ENCODE results near the gene GPR135. TPM values are rescaled to one million over a fixed set of nuclear protein-coding genes. Genes with fewer than 3 reads are reported as not detected.
"Not testable (repeated sequence)": the region's sequence is repeated elsewhere in the genome, so short reads cannot be mapped to it uniquely, and the experiment has no call there.

The GPR135 gene
- total RNA-seq, 2 experiments from 2014 or later, result 1.5 to 2.4 TPM

DNA sequence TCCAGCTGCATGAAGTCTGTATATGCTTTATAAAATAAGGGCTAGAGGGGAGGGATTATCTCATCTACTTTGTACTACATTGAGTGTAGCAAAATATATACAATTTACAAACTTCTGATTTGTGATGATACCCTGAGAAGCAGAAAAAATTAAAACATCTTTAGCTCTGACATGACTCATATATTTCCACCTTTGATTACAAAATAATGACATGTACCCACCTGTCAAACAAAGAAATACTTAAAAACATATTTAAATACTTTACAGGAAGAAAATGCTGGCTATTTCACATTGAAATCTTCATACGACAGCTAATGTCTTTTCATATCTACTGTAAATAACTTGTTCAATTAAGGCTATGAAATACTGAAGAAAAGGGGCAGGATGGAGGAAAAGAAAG is 3.3 kb downstream of the GPR135 start:
- POLR2A ChIA-PET, result no interaction called here
- no peaks in the 10 kb centered on the region for H3K27me3 Mint-ChIP-seq
- peaks cover 13% of the 10 kb centered on the region for H3K36me3 Mint-ChIP-seq
- H3K27ac Mint-ChIP-seq, result no peak overlapping the region
- H3K4me1 Mint-ChIP-seq, result peaks cover 9% of the 10 kb centered on the region
- no peak overlapping the region for H3K4me3 Mint-ChIP-seq
- DNase-seq (no peak), ATAC-seq (ENCODE audit: low read depth) (no peak)
- no peaks in the 10 kb centered on the region for H3K9me3 Mint-ChIP-seq

DNA sequence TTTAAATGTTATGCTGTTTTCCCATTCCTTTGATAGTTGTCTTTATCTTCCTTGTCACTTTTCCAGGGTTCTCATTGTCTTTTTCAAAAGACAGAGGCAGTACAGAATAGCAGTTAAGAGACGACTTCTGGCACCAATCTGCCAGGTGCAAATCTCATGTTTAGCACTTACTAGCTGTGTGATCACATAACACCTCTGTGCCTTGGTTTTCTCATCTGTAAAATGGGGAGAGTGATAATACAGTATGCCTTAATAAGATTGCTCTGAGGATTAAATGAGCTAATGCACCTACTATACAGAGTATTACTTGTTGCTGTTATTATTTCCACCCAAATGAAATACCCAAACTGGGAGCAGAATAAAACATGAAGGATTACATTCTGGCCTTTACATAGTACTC is 4.8 kb downstream of the GPR135 start:
- no peak for DNase-seq
- POLR2A ChIA-PET, result no interaction called here
- no peak overlapping the region for H3K4me3 Mint-ChIP-seq
- no peaks in the 10 kb centered on the region for H3K9me3 Mint-ChIP-seq
- H3K27me3 Mint-ChIP-seq, result no peaks in the 10 kb centered on the region
- peaks cover 26% of the 10 kb centered on the region for H3K36me3 Mint-ChIP-seq
- no peak overlapping the region for H3K27ac Mint-ChIP-seq
- peaks cover 6% of the 10 kb centered on the region for H3K4me1 Mint-ChIP-seq
- no peak for ATAC-seq (ENCODE audit: low read depth)

DNA sequence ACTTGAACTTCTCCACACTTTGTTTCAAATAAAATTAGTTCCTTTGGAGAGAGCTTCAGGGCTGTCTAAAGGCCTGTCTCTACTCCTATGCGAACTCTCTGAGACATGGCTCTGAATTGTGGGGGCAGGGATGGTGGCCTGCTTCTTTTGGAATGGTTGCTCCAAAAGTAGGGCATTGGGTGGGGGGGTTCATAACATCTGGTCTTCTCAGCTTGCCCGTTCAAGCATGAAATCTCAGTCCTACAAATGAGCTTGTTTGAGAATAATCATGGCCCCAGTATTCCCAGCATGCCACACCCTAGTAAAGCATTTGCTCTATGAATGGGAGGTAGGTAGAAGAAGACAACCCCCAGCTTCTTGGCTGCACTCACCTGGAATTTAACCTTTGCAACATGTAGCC is 6.7 kb downstream of the GPR135 start:
- H3K4me1 Mint-ChIP-seq, result peaks cover 3% of the 10 kb centered on the region
- H3K27me3 Mint-ChIP-seq, result no peaks in the 10 kb centered on the region
- no peak overlapping the region for H3K27ac Mint-ChIP-seq
- no peaks in the 10 kb centered on the region for H3K9me3 Mint-ChIP-seq
- POLR2A ChIA-PET, result no interaction called here
- DNase-seq (no peak), ATAC-seq (ENCODE audit: low read depth) (no peak)
- peaks cover 32% of the 10 kb centered on the region for H3K36me3 Mint-ChIP-seq
- no peak overlapping the region for H3K4me3 Mint-ChIP-seq

DNA sequence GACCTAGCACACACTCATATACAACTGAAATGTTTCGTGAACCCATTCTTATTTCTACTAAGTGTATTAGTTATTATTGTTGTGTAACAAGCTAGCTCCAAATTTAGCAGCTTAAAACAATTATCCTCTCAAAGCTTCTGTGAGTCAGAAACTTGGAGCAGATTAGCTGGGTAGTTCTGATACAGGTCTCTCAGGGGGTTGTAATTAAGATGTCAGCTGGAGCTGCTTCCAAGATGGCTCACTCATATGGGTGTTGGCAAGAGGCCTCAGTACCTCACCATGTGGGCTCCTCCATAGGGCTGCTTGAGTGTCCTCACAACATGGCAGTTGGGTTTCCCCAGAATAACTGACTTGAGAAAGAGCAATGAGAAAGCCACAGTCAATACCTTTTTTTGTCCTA is 9.8 kb downstream of the GPR135 start:
- Mint-ChIP-seq H3K27ac (no peak overlapping the region), H3K27me3 (no peaks in the 10 kb centered on the region), H3K4me3 (no peak overlapping the region), H3K36me3 (peaks cover 34% of the 10 kb centered on the region), H3K4me1 (no peaks in the 10 kb centered on the region), H3K9me3 (no peaks in the 10 kb centered on the region)
- no peak for ATAC-seq (ENCODE audit: low read depth)
- POLR2A ChIA-PET, result no interaction called here
- no peak for DNase-seq

DNA sequence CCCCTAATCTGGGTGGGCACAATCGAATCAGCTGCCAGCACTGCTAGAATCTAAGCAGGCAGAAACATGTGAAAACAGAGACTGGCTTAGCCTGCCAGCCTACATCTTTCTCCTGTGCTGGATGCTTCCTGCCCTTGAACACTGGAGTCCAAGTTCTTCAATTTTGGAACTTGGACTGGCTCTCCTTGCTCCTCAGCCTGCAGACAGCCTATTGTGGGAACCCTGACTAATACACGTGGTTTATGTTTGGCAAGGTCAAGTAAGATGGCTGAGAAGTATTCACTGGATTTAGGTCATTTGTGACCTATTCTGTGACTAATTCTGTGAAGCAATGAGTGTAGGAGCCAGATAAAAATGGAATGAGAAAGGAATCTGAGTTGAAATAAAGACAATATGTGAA is 11.0 kb downstream of the GPR135 start:
- Mint-ChIP-seq H3K27me3 (no peaks in the 10 kb centered on the region), H3K27ac (no peak overlapping the region), H3K9me3 (no peaks in the 10 kb centered on the region), H3K4me3 (no peak overlapping the region), H3K36me3 (peaks cover 28% of the 10 kb centered on the region), H3K4me1 (no peaks in the 10 kb centered on the region)
- POLR2A ChIA-PET, result no interaction called here
- DNase-seq (no peak), ATAC-seq (ENCODE audit: low read depth) (no peak)

DNA sequence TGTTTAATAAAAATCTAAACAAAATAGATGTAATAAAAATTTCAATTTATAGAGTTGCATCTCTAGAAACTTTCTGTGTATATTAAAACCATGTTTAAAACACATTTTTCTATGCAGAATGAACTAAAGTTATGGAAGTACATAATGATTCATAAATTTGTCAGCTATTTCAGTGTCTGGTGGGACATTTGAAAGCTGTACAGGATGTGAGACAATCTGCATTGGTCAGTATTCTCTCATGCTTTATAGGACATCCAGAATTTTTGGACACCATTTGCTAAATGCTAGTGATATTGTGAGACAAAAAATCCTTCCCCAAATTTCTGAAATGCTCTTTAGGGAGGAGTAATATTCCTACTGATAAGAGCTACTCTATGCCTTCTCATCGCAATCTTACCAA is 13.3 kb downstream of the GPR135 start:
- H3K4me1 Mint-ChIP-seq, result no peaks in the 10 kb centered on the region
- POLR2A ChIA-PET, result no interaction called here

DNA sequence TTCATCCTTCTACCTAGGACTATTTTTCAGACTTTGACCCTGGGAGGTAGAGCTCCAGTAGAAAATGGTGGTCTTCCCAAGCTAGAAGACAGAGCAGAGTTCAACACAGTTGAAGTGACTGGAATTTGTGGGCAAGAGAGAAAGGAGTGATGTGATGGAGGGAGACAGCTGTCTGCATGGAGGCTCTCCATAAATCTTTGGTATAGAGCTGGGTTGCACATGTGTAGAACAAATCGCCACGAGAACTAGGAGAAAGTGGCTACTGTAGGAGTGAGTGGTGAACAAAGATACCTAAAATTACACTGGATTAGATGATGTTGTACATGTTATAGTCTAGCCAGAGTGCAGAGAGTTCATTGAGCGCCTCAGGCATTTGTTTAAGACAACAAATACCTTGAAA is 14.5 kb downstream of the GPR135 start:
- no peaks in the 10 kb centered on the region for H3K9me3 Mint-ChIP-seq
- H3K4me3 Mint-ChIP-seq, result no peak overlapping the region
- no peak for DNase-seq
- H3K36me3 Mint-ChIP-seq, result peaks cover 14% of the 10 kb centered on the region
- no peak for ATAC-seq (ENCODE audit: low read depth)
- no peaks in the 10 kb centered on the region for H3K4me1 Mint-ChIP-seq
- H3K27ac Mint-ChIP-seq, result no peak overlapping the region
- H3K27me3 Mint-ChIP-seq, result no peaks in the 10 kb centered on the region
- POLR2A ChIA-PET, result interaction anchor here (0.6 kb wide), 1 partner anchor 627 kb away, joined by 3 read pairs; no protein-coding TSS in a partner anchor

More for the DNA sequence above, 13.3 kb downstream of the GPR135 start:
- Mint-ChIP-seq H3K27me3 (no peaks in the 10 kb centered on the region), H3K36me3 (peaks cover 23% of the 10 kb centered on the region), H3K27ac (no peak overlapping the region), H3K9me3 (no peaks in the 10 kb centered on the region), H3K4me3 (no peak overlapping the region)
- DNase-seq (no peak), ATAC-seq (ENCODE audit: low read depth) (no peak)

DNA sequence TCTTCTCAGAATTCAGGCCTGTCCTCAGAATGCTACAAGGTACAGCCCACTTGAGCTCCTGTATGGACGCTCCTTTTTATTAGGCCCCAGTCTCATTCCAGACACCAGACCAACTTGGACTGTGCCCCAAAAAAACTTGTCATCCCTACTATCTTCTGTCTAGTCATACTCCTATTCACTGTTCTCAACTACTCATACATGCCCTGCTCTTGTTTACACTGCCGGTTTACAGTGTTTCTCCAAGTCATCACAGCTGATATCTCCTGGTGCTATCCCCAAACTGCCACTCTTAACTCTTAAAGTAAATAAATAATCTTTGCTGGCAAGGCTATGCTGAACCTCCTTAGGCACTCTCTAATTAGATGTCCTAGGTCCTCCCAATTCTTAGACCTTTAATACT is 16.5 kb downstream of the GPR135 start:
- H3K4me3 Mint-ChIP-seq; H3K36me3 Mint-ChIP-seq; H3K9me3 Mint-ChIP-seq; ATAC-seq (ENCODE audit: low read depth); POLR2A ChIA-PET; H3K27ac Mint-ChIP-seq; DNase-seq; H3K27me3 Mint-ChIP-seq; H3K4me1 Mint-ChIP-seq: not testable (repeated sequence)

DNA sequence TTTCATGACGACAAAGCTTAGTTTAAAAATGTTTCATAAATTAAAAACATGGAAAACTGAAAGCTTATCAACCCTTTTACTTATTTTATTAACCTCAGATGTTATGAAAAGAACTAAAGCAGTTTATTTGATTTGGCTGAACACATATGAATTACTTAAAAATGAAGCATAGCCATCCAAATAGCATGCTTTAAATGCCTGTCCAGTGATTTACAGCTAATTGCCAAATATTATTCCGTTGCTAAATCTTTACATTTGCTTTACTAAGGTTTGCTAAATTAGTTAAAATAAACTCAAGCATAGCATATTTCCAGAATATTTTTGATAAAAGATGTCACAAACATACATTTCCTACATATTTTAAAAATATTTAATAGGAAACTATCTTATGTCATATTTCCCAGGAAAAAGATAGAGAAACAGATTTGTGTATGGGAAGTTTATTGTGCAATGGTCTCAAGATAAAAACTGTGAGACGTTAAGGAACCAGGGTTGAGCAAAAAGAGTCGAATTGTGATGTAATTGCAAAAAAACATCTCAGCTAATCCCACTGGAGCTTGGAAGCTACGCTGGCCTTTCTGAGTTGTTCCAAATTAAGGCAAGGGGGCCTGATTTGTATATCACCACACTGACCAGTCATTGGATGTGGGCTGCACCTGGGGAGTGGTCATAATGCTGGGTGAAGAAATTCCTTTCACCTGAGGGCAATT is 25.8 kb downstream of the GPR135 start:
- ATAC-seq (ENCODE audit: low read depth) (no peak), DNase-seq (no peak)
- Mint-ChIP-seq H3K36me3 (no peaks in the 10 kb centered on the region), H3K27me3 (peaks cover 8% of the 10 kb centered on the region), H3K9me3 (no peaks in the 10 kb centered on the region), H3K4me1 (peaks cover 13% of the 10 kb centered on the region), H3K27ac (no peak overlapping the region), H3K4me3 (no peak overlapping the region)
- POLR2A ChIA-PET, result no interaction called here

DNA sequence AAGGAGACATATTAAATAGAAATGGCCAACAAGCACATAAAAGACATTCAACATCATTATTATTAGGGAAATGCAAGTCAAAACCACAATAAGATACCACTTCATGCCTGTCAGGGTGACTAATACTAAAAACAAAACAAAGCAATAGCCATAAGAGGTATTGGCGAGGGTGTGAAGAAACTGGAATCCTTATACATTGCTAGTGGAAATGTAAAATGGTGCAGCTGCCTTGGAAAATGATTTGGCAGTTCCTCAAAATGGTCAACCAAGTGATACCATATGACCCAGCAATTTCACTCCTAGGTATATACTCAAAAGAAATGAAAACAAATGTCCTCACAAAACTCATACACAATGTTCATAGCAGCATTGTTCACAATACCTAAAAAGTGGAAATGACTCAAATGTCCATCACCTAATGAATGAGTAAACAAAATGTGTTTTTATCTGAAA is 27.0 kb downstream of the GPR135 start:
- H3K36me3 Mint-ChIP-seq, result no peaks in the 10 kb centered on the region
- peaks cover 10% of the 10 kb centered on the region for H3K4me1 Mint-ChIP-seq
- DNase-seq, result no peak
- no peak overlapping the region for H3K4me3 Mint-ChIP-seq
- H3K27me3 Mint-ChIP-seq, result peaks cover 8% of the 10 kb centered on the region
- H3K27ac Mint-ChIP-seq, result no peak overlapping the region
- H3K9me3 Mint-ChIP-seq, result no peaks in the 10 kb centered on the region
- POLR2A ChIA-PET, result no interaction called here
- no peak for ATAC-seq (ENCODE audit: low read depth)

DNA sequence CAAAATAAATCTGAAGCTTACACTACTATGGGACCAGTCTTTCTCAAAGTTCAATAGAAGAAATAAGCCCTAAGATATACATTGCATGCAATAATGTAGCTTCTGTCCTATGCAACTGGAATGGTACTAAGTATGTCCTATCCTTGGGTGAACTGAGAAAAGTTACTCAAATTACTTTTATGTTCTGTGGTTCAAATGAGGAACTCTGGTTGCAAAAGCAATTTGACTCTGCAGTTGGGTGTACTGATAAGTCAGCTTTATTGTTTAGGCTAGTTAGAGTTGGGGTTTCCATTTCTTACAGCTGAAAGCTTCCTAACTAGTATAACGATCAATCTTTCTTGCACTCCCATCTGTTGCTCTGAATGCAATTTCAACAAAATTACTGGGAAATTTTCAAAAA is 29.2 kb downstream of the GPR135 start:
- Mint-ChIP-seq H3K36me3 (no peaks in the 10 kb centered on the region), H3K4me3 (no peak overlapping the region), H3K9me3 (no peaks in the 10 kb centered on the region), H3K4me1 (peaks cover 7% of the 10 kb centered on the region), H3K27me3 (peaks cover 4% of the 10 kb centered on the region), H3K27ac (no peak overlapping the region)
- ATAC-seq (ENCODE audit: low read depth), result no peak
- DNase-seq, result no peak
- POLR2A ChIA-PET, result no interaction called here

DNA sequence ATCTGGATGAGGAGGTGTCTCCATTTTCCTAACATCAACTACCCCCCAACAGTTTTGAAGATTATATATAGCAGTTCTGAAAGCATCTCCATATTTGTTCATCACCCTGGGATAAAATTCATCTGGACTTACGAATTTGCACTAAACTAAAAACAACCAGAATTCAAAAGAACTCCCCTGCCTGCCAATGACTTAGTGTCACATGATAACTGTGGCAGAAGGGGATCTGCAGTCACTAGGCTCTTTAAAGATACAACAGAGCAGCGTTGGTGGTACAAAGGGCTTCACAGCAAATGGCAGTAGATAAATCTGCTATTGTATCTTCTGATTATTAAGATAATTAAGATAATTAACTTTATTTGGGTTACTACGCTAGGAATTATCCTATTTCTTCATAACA is 30.1 kb downstream of the GPR135 start:
- Mint-ChIP-seq H3K27ac (no peak overlapping the region), H3K36me3 (no peaks in the 10 kb centered on the region), H3K27me3 (no peaks in the 10 kb centered on the region), H3K9me3 (no peaks in the 10 kb centered on the region), H3K4me3 (no peak overlapping the region), H3K4me1 (peaks cover 7% of the 10 kb centered on the region)
- no peak for ATAC-seq (ENCODE audit: low read depth)
- no peak for DNase-seq
- POLR2A ChIA-PET, result no interaction called here

DNA sequence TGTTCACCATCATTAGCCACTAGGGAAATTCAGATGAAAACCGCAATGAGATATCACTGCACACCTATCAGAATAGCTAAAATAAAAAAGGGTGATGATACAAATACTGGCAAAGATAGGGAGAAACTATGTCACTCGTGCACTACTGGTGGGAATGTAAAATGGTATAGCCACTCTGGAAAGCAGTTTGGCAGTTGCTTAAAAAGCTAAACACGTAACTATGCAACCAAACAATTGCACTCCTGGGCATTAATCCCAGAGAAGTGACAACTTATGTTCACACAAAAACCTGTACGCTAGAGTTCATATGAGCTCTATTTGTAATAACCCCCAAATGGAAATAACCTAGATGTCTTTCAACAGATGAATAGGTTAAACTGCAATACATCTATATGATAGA is 35.4 kb downstream of the GPR135 start:
- no peak for ATAC-seq (ENCODE audit: low read depth)
- H3K36me3 Mint-ChIP-seq, result no peaks in the 10 kb centered on the region
- no peak overlapping the region for H3K27ac Mint-ChIP-seq
- no peak for DNase-seq
- no peak overlapping the region for H3K4me3 Mint-ChIP-seq
- peaks cover 13% of the 10 kb centered on the region for H3K4me1 Mint-ChIP-seq
- POLR2A ChIA-PET, result interaction anchor here (0.6 kb wide), 1 partner anchor 212 kb away, joined by 4 read pairs; no protein-coding TSS in a partner anchor
- H3K27me3 Mint-ChIP-seq, result peaks cover 16% of the 10 kb centered on the region
- H3K9me3 Mint-ChIP-seq, result no peaks in the 10 kb centered on the region

DNA sequence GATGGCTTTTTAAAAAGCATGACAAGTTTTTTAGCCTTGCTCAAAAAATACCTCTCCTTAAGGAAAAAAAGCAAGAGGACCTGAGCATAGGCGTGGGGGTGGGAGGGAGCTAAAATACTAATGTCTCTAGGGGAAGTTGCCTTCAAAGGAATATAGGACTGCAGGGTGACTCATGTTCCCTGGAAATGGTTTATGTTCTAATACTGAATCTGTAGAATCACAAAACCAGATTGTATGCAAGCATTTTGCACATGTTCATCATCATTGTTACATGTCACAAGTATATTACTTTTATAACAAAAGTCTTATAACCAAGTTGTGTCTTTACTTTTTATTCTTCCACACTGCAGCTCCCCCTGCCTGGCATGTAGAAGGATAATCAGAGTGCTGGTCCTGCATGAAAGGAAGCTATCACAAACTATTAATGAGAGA is 36.6 kb downstream of the GPR135 start:
- no peak overlapping the region for H3K27ac Mint-ChIP-seq
- H3K4me1 Mint-ChIP-seq, result peaks cover 13% of the 10 kb centered on the region
- ATAC-seq (ENCODE audit: low read depth) (no peak), DNase-seq (no peak)
- H3K4me3 Mint-ChIP-seq, result no peak overlapping the region
- H3K36me3 Mint-ChIP-seq, result no peaks in the 10 kb centered on the region
- peaks cover 19% of the 10 kb centered on the region for H3K27me3 Mint-ChIP-seq
- no peaks in the 10 kb centered on the region for H3K9me3 Mint-ChIP-seq
- POLR2A ChIA-PET, result interaction anchor here (0.5 kb wide), 1 partner anchor 298 kb away, joined by 3 read pairs; no protein-coding TSS in a partner anchor

All from activated naive CD8-positive, alpha-beta T cell treated with anti-CD3 and anti-CD28 coated beads, Interleukin-2, amount 10 ng/mL, durations not matched to agents 7 days and 5 days (primary cell).